Measurements from ENCODE around the gene USP10.

USP10 gene

DNA sequence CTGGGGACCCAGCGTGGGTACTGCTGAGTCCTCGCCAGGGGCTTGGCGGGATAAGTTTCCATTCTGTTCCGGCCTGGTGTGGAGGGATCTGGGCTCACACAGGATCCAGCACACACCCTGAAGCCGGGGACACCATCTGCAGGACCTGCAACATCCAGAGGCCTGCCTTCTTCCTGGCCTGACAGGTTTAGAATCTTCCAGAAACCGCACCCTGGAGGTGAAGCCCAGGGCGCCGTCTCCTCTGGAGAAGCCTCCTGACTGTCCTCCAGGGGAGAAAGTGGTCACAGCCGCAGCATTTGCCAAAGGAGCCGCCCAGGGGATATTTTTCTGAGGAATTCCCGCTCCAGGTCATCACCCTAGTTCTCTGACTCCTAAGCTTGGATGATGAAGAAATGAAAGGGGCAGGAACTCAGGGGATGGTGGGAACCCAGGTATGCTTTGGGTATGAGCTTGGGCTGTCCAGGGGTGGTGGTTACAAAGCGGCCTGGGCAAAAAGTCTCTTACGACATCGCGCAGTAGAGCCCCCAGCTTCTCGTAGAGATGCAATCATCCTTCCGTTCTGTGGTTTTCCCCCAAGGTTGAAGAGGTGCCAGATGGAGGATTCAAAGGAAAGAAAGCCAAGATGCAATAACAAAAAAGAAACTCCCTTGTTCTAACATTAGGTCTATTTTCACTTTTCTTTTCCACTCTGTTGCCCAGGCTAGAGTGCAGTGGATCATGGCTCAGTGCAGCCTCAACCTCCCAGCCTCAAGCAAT is 110.9 kb downstream of the USP10 start:
- peak in 1 of 2 donors; percentile 96 for DNase-seq

DNA sequence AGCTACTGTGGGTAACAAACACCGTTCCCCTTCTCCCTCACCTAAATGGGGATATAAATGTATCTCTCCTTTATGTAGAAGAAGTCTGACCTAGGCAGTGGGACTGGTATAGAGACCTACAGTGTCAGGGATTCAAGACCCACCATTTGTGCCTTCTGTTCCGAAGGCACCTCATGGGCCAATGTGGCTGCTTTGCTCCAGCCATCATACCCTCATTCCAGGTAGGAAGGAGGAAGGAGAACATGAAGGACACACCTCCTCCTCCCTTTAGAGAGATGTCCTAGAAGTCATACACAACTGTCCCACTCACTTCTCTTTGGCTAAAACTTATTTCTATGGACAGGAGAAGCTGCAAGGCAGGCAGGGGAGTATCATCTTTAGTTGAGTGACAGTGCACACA is 111.7 kb downstream of the USP10 start:
- no peak for DNase-seq

DNA sequence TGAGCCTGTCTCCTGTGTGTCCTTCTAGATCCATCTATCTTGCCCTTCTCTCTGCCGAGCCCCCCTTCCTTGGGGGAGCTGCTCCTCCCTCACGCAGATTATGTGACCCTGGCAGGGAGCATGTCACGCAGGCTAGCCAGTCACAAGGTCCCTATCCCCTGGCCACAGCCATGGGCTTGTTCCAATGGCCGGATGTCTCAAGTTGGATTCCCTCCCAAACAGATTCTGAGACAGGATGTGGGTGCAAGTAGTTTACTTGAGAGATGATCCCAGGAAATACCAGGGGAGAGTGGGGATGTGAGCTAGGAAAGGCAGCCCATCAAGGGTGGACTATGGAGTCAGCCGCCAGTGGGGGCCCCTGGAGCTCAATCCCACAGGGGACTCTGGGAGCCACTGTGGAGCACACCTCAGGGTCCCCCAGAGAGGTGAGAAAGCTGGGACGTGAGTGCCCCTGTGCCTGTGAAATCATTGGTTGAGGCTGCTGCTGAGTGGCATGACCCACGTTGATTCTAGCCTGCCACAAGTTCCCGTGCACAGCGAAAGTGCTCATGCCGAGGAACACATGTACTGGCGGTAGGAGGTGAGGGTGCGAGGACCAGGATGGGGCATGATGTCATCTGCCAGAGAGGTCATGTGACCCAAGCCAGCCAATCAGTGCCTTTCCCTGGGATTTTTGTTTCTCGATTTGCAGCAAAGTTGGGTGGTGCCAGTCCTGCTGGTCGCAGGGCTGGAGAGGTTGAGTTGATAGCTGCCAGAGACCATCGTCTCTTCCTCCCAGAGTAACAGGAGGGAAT is 113.5 kb downstream of the USP10 start:
- no peak for DNase-seq

DNA sequence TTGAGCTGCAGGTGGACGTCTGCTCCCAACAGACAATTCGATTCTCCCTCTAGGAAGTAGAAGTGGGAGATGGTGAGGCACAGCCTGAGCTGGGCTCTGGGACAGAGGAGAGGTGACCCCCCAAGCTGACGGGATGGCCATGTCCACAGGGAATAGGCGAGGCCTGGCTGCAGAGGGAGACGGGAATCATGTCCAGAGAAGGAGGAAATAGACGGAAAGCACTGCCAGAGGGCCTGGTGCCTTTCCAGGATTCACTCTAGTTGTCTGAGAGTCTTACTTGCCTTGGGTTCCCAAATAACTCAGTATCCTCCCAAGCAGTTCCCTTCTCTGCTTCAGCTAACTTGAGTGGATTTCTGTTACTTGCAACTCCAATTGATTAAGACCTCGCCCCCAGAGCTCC is 115.7 kb downstream of the USP10 start:
- DNase-seq: no peak

DNA sequence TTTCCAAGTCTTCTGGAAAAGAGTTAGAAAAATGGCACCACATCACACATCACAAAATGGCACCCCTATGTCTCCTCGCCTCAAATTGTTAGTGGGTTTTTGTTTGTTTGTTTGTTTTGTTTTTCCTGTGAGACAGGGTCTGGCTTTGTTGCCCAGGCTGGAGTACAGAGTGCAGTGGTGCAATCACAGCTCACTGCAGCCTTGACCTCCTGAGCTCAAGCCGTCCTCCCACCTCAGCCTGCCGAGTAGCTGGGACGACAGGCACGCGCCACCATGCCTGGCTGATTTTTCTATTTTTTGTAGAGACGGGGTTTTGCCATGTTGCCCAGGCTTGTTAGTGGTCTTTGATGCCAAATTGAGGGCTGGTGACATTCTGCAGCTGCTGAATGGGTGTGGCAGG is 116.2 kb downstream of the USP10 start:
- DNase-seq: no peak

DNA sequence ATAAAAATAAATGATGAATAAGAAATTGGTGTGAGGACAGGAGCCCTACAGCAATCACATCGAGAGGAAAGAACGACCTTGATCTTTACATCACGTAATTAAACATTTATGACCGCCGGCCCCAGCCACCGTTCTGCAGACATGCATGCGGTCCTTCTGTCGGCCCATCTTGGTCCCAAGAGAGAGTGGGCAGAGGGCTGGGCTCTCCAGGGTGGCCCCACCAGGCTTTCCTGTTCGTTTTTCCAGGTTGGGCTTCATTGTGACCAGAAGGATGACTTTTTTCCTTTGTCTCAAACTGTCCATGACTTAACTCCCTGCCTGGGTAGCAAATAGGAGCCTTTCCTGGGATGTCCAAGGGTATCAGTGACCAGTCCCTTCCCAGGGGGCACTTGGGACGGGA is 116.7 kb downstream of the USP10 start:
- no peak for DNase-seq

DNA sequence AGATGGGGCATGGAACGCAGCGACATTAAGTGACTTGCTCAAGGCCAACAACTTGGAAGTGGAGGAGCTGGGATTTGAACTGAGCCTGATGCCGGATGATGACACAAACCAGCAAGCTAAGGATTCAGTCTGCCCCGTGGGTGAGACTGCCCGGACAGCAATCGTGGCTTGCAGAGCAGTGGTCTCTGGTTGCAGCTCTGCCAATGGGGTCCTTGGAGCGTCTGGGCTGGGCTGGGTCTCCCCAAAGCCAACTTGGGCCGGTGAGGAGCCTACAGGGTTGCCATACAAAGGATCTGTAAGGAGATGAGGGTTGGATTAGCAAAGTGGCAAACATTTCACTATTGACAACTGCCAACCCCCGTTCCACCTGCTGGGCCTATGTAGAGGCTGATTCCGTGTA is 117.4 kb downstream of the USP10 start:
- DNase-seq: no peak

DNA sequence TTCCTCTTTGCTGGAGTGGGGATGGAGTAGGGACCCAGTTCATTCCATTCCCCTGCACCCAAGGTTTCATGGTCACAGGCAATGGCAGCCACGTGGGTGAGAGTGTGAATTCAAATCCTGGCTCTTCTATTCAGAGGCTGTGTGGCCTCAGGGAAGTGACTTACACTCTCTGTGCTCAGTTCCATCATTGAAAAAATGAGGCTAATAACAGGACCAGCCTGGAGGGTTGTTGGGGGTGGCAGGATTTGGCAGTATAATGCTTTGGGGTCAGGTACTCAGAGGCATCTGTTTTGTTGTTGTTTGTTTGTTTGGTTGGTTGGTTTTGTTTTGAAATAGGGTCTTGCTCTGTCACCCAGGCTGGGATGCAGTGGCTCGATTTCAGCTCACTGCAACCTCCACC is 117.8 kb downstream of the USP10 start:
- DNase-seq: no peak

DNA sequence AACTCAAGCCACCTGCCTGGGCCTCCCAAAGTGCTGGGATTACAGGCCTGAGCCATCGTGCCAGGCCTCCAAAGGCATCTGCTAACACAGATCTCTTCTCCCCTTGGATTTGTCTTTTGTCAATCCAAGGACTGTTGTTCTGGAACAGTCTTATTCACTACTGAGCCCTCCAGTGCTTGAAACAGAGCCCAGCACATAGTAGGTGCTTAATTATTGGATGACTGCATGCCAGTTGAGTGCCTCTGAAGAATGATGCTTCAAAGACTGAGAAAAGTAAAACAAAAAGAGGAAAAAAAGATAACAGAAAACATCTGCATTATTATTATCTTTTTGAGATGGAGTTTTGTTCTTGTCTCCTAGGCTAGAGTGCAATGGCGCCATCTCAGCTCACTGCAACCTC is 118.3 kb downstream of the USP10 start:
- no peak for DNase-seq

DNA sequence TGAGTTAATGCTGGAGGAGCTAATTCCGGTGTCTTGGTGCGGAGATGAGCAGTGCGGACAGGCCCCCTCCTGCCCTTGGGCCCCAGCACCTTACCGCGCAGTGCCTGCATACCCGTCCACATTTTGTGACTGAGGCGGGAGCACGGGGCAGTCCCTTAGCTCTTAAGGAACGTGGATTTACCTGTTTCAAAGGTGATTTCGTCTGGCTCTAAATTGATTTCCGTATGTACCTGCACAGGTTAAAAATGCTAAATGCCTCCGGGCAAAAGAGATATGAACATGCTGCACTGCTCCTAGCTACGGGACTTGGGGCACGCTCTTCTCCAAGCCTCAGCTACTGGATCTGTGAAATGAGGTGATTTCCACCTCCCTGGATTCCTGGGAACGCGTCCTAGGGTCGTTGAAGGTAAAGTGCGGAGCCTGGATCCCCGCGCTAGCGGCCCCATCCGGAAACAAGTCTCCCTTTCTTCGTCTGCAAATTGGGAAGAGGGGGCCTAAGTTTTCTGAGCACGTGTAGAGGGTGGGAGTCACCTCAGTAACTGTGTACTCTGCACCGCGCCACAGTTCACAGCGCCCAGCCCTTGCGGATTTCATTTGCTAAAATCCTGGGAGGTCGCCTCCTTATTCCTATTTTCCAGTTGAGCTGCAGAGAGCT is 119.3 kb downstream of the USP10 start:
- no peak for DNase-seq

DNA sequence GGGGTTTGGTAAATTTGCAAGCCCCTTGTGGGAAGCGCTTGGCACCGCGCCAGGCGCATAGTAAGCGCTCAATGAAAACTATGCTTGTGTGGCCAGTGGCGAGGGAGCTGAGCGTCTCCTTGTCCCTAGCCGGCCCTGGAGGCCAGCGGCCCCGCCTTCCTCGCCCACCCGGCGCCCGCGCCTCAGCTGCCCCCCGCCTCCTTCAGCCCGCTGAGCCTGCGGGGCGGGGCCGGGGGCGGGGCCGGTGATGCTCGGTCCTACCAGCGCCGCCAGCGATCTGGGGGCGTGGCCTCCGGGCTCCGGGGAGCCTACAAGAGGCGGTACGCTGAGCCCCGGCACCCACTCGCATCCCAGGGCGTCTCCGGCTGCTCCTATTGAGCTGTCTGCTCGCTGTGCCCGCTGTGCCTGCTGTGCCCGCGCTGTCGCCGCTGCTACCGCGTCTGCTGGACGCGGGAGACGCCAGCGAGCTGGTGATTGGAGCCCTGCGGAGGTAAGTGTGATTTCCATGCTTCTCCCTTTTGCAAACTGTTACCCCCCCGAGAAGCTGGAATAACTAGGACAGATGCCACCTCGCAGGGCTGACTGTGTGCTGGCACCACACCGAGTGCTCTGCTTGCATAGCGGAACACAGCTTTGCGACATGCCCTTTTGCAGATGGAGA is 120.0 kb downstream of the USP10 start, which contains the start of gene CRISPLD2:
Gene CRISPLD2, plus strand, starts transcription at position 342 of the 661 bp plus-strand sequence. CDS start 18,511 bp downstream, outside the sequence.
- peak; percentile 68 to 77 for DNase-seq

DNA sequence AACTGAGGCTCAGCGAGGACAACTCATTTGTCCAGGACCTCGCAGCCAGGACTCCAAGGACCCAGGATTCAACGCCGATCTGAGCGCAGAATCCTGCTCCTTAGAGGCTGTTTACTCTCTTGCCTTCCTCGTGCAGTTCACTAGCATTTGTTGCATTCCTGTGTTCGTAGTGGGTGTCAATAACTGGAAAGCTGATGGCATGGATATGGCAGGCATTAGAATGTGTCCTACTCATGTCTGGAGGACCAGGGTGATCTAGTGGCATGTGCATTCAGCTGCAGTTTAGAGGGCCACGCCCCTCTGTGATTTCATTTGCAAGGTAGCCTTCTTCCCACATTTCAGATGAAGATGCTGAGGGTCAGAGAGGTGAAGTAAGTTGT is 120.5 kb downstream of the USP10 start:
- DNase-seq: no peak

DNA sequence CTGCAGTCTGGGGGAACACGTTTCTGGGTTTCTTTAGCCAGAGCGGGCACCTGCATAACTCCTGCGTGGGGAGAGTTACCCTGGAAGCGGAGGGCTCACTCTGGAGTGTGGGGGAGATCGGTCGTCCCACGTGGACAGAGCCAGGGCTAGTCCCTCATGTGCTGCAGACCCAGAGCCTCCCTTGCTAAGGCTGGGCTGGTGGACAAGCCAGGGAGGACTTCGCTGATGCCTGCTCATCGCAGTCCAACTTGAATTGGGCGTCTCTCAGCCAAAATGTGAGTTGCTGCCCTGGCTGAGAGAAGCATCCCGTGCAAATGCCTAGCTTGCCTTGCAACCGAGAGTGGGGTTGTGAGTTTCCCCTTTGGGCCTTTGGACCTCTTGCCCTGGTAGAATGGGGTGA is 121.0 kb downstream of the USP10 start:
- no peak for DNase-seq

DNA sequence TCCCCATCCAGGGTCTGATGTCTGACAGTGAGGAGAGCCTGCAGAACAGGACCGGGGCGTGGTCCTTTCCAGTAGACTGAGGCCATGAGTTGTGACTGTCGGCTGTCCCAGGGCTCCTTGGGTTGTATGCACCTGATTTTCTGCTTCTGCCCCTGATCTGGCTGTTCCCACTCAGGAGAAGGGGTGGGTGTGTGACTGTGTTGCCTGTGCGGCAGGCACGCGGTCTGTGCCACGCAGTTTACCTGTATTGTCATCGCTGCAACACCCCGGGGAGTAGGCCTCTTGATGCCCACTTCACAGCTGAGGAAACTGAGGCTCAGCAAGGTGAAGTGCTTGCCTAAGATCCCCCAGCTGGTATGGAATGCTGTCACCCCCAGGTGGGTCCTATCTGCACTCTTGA is 121.4 kb downstream of the USP10 start:
- no peak for DNase-seq

DNA sequence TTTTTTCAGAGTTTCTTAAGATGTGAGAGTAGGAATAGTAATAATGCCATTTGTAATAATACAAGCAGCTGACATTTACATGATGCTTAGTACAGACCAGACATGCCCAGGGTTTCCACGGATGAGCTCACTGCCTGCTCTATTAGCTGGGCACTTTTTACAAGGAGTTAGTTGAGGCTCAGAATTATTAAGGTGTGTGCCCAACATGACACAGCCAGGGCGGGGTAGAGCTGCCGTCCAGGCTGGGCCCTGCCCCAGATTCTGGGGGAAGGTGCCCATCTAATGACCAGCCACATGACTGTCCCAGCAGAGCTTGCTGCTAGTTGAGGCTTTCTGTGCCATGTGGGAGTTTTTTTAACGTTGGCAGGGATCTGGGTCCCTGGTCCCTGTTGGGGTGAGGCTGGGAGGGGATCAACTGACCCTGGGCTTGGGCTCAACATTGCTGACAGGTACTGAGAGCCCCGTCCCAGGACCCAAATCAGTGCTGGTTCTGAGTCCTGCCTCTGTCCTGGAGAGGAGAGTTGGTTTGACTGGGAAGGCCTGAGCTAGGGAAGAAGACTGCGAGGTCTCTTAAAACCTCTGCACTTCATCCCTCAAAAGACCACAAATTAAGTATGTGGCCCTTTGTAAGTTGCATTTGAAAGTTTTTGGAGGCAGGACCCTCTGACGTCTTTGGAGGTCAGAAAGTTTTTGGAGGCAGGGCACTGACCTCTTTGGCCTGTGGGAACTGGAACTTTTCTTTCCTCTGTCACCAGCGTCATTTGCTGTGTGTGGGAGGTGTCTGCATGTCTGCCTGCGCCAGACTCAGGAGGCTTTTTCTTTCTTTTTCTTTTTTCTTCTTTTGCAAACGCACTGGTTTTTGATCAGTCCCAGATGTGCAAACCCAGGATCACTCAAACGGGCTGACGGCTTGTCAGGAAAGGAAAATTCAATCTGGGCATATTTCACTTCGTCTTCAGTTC is 122.2 kb downstream of the USP10 start:
- DNase-seq: no peak

DNA sequence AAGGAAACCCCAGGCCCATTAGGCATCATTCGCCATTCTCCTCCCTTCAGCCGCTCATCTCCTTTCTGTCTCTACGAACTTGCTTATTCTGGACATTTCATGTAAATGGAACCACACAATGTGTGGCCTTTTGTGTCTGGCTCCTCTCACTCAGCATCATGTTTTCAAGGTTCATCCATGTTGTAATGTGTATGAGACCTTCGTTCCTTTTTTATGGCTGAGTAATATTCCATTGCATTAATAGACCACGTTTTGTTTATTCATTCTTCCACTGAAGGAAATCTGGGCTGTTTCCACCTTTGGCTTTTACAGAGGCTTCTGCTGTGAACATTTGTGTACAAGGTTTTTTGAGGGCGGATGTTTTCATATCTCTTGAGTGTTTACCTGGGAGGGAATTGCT is 123.2 kb downstream of the USP10 start:
- DNase-seq: no peak

DNA sequence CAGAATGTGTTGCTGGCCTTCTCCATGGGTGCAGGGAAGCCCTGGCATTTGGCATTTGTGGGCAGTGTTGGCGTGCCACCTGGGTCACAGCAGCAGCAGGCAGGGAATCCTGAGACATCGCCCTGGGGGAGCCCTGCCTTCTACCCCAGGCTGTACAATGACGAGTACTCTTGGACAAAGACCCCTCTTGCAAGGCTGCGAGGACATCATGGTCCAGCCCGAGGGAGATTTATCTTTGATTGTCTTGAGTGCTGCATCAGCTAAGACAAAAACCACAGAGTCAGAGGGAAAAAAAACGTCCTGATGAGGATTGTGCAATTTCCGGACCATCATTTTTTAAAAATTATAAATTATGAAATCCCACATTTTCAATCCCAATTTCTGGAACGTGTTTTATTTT is 123.7 kb downstream of the USP10 start:
- no peak for DNase-seq

DNA sequence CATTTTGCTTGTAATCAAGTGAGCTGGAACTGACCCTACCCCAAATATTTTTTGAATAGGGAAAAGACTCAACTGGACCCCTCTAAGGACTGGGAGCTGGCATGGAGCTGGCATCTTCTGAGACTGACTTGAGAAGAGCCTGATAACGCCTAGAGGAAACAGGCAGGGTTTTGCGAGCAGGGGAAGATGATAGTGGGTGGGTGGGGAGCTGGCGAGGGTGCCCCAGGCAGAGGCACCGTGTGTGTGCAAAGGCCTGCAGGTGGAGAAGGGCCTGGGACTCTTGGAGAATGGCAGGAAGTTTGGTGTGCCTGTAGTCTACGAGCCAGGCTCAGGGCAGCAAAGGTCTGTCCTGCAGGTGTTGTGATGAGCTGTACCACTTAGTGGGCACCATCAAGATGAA is 124.1 kb downstream of the USP10 start:
- no peak for DNase-seq

DNA sequence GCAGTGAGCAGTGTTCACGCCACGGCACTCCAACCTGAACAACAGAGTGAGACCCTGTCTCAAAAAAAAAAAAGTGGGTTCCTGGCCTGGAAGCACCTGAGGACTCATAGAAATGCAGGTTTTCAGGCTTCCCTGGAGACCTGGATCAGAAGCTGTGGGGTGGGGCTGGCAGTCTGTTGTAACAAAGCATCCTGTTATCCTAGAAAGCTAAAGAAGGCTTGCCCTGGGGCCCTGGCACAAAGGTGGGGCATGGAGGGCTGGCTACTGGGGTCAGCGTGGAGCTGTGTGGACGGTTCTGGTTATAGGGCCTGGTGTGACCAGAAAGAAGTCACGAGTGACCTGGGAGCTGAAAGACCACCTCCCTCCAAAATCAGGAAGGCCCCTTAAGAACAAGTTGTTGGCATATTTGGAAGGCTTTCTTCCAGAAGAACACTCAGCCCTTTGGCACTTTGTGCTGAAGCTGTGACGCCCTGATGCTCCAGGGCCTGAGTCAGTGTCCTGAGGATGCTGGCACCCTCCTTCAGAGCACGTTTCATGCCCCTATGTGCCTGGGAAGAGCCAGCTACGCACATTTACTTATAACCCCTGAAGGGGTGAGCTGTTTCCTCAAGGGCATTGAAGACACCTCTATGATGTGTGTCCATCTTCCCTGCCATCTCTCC is 126.2 kb downstream of the USP10 start:
- DNase-seq: no peak

DNA sequence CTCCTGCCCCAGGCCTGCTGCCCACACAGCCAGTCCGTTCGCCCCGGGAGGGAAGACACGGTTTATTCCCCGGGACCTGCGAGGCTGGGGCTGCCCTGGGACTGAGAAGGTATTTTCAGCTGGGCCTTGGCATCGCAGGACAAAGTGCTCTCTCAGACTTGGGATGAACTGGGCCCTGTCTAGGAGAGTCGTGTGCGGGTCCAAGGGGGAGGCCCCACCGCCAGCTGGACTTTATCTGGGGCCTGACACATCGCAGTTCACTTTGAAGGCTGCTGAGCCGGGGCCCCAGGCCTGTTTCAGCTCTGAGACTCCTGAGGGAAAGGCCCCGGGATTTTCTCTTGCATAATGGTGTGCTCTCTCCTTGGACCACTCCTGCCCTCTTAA is 126.8 kb downstream of the USP10 start:
- DNase-seq: no peak

DNA sequence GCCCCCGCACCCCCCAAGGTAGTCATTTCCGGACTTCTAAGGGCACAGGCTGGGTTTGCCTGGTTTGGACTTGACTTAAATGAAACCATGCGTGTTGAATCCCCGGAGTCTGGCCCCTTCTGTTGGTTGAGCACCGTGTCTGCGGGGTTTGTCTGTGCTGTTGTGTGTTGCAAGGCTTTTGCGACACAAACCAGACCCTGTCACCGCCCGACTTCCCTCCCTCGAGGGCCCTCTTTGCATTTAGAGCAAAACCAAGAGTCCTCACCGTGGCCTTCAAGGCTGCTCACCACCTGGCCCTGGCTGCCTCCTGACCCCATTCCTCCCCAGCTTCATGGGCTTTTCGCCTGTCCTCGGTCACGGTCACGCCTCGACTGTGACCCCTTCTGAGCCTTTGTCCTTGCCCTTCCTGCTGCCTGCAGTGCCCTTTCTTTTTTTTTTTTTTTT is 127.4 kb downstream of the USP10 start:
- DNase-seq: no peak

DNA sequence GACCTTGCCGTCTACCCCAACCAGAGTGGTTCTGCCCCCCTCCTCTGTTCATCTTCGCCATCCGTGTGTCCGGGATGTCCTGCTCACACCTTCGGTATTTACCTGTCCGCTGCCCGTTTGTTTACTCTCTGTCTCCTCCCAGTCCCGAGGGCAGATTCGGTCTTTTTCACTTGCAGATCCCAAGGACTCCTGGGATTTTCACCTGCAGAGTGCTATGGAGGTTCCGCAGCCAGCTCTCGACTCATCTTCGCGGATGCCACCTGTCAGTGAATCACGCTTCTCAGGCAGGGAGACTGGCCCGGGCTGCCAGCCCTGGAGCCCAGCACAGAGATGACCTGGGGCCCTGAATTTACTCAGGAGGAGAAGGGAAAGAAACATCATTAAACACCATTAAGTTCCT is 128.1 kb downstream of the USP10 start:
- DNase-seq: no peak

Data from bone marrow (tissue), 2 donors.